Posterior vena cava (tissue), 2 donors: ENCODE data around the gene ZBTB16. TPM values are rescaled to one million over a fixed set of nuclear protein-coding genes. Genes with fewer than 3 reads are reported as not detected.

Experiments
- DNase-seq: peaks from one replicate; pipeline ENCODE4 v3.0.0-alpha.2; 2020; ENCODE audit warnings: low spot score
- intact Hi-C, 2 donors: fragments of 100-400 bp; cut with DNase I; formaldehyde crosslinking; loops; one replicate each; pipeline versions ENCODE4 v1.14.1 to v1.14.2; 2022 to 2023
- total RNA-seq, 2 donors: library from RNA; stranded (reverse); fragmentation: NEBNext Ultra II Directional; extraction: Animal tissue kit (Norgen Biotek cat#: 25700); gene quantifications; one replicate each; pipeline ENCODE4 v1.2.1, GENCODE V29; 2021
- donor health status: DM: yes; HTN: yes; CAD: no.
- donor health status: DM: yes; HTN: yes; CAD: no.

Gene ZBTB16
- total RNA-seq, 2 donors from 2014 or later = 188 to 208 TPM

DNA sequence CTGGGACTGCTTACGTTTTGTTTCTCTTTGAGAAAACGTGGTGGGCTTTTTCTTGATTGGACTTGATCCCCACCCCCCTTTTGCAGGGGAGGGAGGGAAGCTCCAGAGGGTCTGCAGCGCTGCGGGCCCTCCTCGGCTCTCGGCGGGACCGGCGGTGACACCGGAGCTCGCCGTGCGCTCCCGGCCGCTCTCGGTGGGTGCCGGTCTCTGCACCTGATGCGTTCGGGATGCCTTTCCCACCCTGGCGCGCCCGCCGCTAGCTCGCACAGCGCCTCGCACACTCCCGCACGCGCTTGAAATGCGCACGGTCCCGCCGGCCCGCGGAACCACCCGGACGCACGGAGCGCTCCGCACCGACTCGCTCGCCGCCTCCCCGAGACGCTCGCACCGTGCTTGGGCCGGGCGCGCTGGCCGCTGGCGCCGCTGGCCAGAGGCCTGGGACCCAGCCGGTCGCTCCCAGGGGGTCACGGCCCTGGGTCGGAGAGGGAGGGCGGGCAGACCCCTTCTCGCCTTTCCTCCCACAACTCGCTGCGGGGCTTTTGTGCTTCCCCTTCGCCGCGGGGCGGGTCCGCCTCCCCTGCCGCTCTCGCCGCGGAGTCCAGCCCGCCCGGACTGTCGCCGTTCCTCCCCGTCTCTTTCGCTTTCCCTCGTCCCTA, 1.0 kb downstream of the ZBTB16 start:
- DNase-seq = peak; percentile 86
- intact Hi-C loops = loop anchor here (2.0 to 10.0 kb wide), 4 partner anchors 14 to 194 kb away; no protein-coding TSS in a partner anchor

DNA sequence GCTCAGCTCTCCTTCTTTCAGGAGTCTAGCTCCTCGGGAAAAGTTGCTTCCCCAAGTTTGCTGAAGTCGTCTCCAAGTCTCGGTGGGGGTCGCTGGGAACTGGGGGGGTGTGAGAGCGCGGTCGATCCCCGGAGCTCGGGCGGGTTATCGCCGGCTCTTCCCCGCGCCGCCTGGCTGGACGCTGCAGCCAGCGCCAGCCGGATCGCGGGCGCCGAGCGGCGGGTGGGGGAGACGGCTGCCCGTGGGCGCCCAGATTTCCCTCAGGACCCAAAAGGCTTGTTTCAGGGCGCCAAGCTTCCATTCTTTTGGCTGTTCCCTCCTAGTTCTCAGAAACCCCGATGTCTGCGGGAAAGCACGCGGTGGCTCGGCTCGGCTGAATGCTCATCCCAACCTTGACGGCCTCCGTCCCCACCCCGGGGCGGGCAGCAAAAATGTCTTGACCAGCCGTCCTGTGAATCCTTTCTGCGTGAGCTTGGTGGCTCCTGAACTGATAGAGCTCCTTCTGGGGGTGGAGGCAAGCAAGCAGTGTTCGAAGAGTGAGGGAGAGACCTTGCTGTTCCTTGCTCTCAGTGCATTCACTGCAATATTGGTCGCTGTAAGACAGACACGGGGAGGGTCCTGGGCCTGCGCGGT, 1.7 kb downstream of the ZBTB16 start:
- intact Hi-C loops = loop anchor here (2.0 to 10.0 kb wide), 4 partner anchors 14 to 194 kb away; no protein-coding TSS in a partner anchor
- DNase-seq = peak; percentile 83

DNA sequence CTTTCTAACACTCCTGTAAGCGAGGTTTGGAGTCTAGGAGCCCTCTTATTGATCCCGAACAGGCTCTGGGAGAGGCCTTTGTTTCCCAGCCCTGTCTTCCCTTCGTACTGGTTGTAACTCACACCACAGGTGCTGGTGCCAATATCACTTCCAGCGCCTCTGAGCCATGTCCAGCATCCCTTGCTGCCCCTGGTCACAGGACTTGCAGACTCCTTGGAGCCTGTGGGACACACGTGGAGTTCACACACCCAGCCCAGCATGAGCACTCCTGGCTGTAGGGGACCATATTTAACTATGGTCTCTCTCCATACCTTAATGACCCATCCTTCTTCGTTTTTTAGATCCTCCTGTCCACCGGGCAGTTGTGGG, 2.2 kb downstream of the ZBTB16 start:
- intact Hi-C loops = loop anchor here (2.0 to 10.0 kb wide), 4 partner anchors 13 to 193 kb away; no protein-coding TSS in a partner anchor
- DNase-seq = peak; percentile 75

DNA sequence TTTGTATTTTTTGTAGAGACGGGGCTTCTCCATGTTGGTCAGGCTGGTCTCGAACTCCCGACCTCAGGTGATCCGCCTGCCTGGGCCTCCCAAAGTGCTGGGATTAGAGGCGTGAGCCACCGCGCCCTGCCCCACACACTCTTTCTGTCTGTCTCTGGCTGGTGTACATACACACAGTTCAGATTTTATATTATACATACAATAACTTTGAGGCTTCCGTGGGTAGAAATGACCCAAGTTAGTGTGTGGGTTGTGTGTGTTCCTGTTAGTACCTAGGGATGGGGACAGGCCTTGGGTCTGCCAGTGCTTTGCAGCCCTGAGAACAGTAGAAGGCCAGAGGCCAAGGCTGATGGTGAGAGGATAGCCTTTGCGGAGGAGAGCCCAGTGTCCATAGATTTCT, 2.8 kb downstream of the ZBTB16 start:
- DNase-seq = peak; percentile 46
- intact Hi-C loops = loop anchor here (5.0 to 10.0 kb wide), 3 partner anchors 100 to 193 kb away; no protein-coding TSS in a partner anchor

DNA sequence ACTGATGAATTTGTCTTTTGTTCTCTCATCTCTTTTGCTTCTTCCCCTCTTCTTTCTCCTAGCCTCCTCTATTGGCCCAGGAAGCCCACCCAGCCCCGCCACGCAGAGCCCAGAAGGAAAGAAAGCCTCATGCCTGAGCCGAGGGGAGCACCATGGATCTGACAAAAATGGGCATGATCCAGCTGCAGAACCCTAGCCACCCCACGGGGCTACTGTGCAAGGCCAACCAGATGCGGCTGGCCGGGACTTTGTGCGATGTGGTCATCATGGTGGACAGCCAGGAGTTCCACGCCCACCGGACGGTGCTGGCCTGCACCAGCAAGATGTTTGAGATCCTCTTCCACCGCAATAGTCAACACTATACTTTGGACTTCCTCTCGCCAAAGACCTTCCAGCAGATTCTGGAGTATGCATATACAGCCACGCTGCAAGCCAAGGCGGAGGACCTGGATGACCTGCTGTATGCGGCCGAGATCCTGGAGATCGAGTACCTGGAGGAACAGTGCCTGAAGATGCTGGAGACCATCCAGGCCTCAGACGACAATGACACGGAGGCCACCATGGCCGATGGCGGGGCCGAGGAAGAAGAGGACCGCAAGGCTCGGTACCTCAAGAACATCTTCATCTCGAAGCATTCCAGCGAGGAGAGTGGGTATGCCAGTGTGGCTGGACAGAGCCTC, 3.8 kb downstream of the ZBTB16 start:
- DNase-seq = peak; percentile 83
- intact Hi-C loops = loop anchor here (5.0 to 10.0 kb wide), 3 partner anchors 99 to 192 kb away; no protein-coding TSS in a partner anchor

DNA sequence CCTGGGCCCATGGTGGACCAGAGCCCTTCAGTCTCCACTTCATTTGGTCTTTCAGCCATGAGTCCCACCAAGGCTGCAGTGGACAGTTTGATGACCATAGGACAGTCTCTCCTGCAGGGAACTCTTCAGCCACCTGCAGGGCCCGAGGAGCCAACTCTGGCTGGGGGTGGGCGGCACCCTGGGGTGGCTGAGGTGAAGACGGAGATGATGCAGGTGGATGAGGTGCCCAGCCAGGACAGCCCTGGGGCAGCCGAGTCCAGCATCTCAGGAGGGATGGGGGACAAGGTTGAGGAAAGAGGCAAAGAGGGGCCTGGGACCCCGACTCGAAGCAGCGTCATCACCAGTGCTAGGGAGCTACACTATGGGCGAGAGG, 4.3 kb downstream of the ZBTB16 start:
- intact Hi-C loops = loop anchor here (5.0 to 10.0 kb wide), 3 partner anchors 98 to 191 kb away; no protein-coding TSS in a partner anchor

DNA sequence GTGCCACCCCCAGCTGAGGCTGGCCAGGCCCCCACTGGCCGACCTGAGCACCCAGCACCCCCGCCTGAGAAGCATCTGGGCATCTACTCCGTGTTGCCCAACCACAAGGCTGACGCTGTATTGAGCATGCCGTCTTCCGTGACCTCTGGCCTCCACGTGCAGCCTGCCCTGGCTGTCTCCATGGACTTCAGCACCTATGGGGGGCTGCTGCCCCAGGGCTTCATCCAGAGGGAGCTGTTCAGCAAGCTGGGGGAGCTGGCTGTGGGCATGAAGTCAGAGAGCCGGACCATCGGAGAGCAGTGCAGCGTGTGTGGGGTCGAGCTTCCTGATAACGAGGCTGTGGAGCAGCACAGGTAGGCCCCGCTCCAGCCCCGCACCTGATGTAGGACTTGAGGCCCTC, 4.7 kb downstream of the ZBTB16 start:
- DNase-seq = peak; percentile 69
- intact Hi-C loops = loop anchor here (5.0 to 10.0 kb wide), 3 partner anchors 98 to 191 kb away; no protein-coding TSS in a partner anchor

More for the DNA sequence above, 4.3 kb downstream of the ZBTB16 start:
- DNase-seq = peak; percentile 58

DNA sequence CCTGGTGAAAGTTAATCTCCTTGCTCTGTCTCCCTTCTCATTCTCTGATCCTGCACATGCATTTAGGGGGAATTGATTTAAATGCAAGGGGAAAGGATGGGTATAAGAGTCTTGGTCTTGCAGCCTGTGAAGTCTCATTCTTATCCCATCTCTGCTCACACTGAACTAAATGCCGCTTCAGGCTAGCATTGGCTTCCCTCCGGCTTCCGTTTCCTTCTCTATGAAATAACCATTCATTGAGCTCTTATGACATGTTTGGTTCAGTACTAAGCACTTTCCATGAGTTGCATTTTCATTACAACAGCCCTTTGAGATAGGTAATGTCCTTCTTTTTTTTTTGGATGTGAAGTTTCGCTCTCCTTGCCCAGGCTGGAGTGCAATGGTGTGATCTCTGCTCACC, 5.6 kb downstream of the ZBTB16 start:
- intact Hi-C loops = loop anchor here in 1 of 2 donors (10.0 kb wide), 2 partner anchors 110 to 190 kb away; no protein-coding TSS in a partner anchor
- no peak for DNase-seq

DNA sequence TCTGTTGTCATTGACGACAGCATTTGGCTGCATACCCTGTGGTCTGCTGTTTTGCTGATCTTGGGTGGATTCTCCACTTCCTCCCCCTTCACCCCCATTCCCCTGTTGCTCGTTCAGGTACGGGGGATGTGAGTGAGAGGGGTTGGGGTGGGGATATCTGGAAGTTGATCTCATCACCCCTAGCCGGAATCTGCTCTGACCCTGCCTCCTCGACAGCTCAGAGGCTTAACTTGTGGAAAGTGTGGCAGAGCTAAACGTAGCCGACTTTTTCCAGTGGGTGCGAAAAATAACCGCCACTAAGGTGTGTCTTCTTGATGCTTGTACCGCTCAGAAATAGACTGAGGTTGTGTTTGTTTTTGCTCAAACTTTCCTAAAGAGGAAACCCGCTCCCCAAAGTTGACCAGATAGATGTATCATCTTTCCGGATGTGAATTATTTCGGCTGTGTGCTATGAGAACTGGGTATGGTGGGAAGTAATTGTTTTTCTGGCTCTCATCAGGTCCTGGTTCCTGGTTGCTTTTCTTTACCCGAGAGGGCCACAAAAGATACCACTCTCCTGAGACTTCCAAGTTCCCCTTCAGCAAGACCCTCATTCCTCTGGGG, 6.6 kb downstream of the ZBTB16 start:
- intact Hi-C loops = loop anchor here in 1 of 2 donors (10.0 kb wide), 2 partner anchors 109 to 189 kb away; no protein-coding TSS in a partner anchor
- DNase-seq = peak; percentile 51

DNA sequence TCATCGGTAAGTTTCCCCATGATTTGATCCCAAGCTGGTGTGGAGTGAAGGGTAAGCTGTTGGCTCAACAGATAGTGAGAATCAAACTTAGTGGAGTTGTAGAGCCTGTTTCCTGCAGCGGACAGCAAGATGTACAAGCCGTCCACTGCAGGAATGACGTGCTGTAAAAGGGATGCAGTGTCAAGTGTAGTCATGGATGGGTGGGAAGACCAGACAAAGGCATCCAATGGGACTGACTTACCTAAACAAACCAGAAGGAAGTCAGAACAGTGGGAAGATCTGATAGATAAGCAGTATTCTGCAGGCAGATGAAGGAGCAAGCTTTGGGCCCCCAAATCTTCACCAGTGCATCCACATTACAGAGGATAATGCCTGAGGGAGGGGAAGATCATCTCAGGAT, 8.8 kb downstream of the ZBTB16 start:
- intact Hi-C loops = loop anchor here in 1 of 2 donors (10.0 kb wide), 2 partner anchors 106 to 186 kb away; no protein-coding TSS in a partner anchor
- DNase-seq = no peak

DNA sequence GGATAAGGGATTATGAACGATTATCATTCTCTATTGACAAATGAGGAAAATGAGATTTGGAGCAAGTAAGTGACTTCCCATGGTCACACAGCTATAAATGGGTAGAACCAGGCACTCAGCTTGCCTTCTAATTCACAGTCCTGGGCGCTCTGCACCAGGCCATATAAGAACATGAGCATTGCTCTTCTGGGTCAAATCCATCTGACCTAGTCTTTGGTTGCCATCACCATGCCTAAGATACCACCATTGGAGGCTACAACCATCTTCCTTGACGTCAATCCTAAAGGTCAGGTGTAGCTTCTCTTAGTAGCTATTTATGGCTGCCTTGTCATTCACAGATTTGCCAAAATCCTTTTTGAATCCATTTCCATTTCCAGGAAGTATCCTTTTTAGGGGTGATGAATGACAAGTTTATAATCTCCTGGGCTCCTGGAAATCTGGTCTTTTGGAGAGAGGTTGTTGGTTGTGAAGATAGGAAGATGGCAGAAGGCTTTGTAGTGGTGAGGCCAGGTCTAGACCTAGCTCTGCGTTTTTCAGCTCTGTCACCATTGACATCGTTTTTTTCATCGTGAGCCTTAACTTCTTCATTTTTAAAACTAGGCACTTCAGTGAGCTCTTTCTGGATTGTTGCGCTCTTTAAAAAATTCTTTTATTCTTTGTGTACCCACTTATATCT, 11.1 kb downstream of the ZBTB16 start:
- no peak for DNase-seq
- intact Hi-C loops = no loop called here

DNA sequence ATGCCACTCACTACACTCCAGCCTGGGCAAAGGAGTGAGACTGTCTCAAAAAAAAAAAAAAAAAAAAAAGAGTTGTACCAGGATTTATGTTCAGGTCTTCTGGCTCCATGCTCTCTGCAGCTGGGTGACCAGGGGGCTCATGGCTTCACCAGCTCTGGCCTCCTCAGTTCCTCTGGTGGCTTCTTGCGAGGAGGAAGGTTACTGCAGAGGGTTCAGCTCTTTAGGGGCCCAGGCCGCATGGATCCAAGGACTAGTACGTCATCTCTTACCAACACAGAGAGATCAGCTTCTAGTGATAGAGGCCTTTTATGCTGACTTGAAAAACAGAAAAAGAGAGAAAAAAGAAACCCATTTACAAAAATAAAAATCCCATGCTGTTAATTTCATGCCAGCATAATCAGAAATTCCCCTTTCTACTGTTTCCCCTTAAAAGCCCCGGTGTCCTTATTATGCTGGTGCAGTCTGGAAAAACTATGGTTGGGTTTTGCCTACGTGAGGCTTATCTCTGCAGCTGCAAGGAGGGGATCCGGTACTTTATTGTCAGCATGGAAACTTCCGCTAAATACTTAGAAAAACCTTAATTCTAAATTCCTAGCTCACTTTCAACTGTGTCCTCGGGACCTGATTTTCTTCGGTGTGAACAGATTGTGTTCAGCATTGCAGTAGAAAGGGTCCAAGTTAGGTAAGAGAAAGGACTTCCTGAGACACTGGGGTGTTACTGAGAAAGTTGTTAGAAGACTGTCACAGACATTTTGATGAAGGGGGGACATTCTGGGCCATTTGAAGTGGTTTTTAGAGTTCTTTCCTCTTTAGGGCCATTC, 13.7 kb downstream of the ZBTB16 start:
- intact Hi-C loops = no loop called here
- DNase-seq = peak; percentile 32

DNA sequence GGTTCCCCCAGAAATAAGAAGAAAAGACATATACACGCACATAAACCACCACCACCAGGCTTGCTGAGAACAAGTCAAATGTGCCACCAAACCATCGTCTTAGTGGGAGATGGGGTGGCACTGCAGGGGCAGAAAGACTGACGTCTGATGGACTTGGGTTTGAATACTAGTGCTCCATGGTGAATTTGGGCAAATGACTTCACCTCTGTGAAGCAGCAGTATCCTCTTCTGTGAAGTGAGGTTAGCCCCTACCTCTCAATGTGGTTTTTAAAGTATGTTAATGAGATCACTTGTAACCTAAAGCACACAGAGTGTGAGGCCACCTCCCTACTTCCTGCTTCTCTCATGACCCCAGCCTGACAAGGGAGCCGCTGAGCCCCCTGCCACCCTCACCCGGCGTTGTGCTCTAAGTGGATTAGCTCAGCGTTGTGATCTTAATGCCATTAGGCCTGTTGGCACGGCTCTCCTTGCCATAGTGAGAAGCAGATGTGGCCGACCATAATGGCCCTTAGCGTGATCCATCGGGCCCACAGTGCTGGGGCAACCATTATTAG, 14.4 kb downstream of the ZBTB16 start:
- intact Hi-C loops = loop anchor here in 1 of 2 donors (2.0 kb wide), 1 partner anchor 13 kb away; no protein-coding TSS in a partner anchor
- peak; percentile 74 for DNase-seq

DNA sequence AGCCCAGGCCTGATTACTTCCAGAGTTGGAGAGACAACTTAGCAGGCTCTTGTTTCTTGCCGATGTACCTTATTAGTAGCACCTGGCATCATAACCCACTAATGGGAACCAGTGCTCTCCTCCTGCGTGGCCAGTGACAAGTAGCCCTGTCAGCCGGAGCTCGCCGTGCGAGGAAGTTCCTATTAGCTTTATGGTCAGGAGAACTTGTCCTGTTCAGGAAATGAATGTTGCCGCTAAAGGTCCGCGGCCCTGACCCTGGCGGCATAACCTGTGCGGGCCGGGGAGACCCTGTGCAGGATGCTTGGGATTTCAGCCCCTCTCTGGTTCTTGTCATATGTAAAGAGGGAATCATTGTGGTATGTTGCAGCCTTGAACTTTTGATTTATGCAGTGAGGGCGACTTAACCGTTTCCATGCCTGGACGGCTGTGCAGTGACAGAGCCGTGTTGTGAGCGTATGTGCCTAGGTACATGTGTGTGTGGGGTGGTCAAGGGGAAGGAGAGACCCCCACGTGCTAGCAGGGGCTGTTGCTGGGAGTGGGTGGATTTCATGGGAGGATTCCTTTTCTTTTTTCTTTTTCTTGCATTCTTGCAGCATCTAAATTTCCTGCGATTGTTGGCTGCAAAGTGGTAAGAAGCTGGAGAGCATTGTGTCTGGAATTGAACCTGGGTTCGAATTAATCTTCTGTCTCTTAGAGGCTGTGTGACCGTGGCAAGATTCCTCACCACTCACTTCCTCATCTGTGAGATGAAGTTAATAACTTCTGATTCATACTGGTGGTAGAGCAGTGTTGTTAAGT, 15.2 kb downstream of the ZBTB16 start:
- intact Hi-C loops = loop anchor here in 1 of 2 donors (2.0 kb wide), 1 partner anchor 14 kb away; no protein-coding TSS in a partner anchor
- peak; percentile 81 for DNase-seq

DNA sequence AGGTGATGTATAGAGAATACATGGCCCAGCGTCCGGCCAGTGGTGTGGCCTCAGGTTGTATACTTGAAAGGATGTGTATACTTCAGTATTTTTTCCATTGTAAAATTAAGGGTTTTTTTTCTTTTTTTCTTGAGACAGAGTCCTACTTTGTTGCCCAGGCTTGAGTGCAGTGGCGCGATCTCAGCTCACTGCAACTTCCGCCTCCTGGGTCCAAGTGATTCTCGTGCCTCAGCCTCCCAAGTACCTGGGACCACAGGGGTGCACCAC, 15.8 kb downstream of the ZBTB16 start:
- DNase-seq = peak; percentile 55
- intact Hi-C loops = loop anchor here in 1 of 2 donors (2.0 kb wide), 1 partner anchor 14 kb away; no protein-coding TSS in a partner anchor

DNA sequence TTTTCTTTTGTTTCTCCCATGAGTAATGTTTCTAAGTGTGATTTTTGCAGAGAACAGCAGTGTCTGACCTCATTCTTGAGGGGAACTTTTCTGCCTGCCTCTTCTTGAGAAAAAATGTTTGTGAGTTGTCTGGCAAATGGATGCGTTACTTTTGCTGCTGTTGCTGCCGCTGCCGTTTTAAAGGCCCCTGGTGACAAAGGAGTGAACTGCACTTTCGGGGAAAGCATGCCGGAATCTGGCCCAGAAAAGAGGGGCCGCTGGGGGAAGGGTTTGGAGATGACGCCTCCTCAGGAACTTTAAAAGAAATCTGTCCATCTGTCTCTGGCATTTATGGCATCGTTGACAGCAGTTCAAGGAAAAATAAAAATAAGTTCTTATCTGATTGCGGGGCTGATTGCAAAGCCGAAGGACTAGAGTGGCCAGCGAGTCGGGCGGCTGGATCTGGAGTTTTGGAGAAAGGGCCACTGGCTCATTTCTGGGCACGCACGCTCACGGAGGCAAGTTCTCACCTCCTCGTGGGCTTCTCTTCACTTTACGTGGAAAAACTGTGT, 16.5 kb downstream of the ZBTB16 start:
- peak; percentile 80 for DNase-seq
- intact Hi-C loops = loop anchor here in 1 of 2 donors (2.0 kb wide), 1 partner anchor 15 kb away; no protein-coding TSS in a partner anchor

DNA sequence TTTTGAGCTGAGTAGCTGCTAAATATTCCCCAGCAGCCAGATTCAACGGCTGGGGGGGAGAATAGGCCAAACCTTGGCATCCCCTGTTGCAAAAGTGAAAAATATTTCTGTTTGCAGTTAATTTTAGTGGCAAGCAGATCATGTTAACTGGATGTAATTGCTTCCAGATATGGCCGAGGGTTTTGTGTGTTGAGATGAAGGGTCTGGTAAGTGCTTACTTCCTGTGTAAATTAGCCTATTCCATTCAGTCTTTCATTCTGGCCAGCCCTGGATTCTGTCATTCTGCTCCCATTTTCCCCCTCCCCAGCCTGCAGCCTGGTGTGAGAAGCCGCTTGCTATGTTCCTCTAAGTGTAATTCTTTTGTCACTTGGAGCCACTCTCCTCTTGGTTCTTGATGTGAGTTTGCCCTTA, 17.4 kb downstream of the ZBTB16 start:
- DNase-seq = peak; percentile 38
- intact Hi-C loops = no loop called here
